Measurements from ENCODE around the gene TMEM156. TPM values are rescaled to one million over a fixed set of nuclear protein-coding genes. Genes with fewer than 3 reads are reported as not detected.

Gene TMEM156
- total RNA-seq, 2 experiments from 2014 or later, result 27.6 to 28.2 TPM

DNA sequence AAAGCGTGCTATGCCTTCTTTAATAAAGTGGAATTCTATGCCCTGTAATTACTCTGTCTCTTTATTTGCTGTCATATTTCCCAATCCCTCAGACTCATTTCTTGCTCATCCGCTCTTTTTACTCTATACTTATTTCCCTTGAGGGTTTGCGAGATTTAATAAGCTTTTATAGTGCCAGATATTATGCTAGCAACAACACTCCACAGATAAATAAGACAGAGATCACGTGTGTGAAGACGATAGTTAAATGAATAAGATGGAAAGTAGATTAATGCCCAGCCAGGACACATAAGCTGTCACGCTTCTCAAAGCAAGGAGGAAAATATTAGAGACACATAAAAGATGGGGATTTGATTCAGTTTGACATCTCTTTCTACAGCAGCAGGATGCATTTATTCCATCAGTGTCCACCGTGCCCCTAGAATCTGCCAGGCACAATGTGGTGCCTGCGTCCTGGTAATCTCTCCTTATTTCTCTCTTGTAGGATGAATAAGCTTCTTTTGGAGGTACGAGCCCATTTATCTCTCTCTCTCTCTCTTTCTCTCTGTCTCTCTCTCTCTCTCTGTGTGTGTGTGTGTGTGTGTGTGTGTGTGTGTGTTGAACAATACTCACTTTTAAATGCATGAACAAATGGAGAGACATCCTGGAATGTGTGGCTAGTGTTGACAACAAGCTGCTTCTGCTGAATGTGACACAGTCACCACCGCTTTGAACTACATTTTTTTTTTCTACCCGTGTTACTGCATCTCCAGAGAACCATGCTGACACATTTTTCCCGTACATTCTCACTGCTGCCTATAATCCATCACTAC, 48.2 kb downstream of the TMEM156 start:
- Mint-ChIP-seq H3K4me3 (peak overlapping the region; percentile 31), H3K4me1 (peaks cover 75% of the 10 kb centered on the region), H3K9me3 (no peaks in the 10 kb centered on the region), H3K27me3 (no peaks in the 10 kb centered on the region), H3K27ac (peak overlapping the region; percentile 83), H3K36me3 (ENCODE audit: low read depth) (peaks cover 67% of the 10 kb centered on the region)
- ChIA-PET CTCF (interaction anchor here (1.1 to 2.1 kb wide), 2 partner anchors 81 to 123 kb away, joined by 3 to 7 read pairs; no protein-coding TSS in a partner anchor), POLR2A (interaction anchor here (0.8 to 2.8 kb wide), 4 partner anchors 25 to 48 kb away, joined by 4 to 13 read pairs (median 8); partner anchors contain the start of gene TMEM156)
- no peak for DNase-seq

DNA sequence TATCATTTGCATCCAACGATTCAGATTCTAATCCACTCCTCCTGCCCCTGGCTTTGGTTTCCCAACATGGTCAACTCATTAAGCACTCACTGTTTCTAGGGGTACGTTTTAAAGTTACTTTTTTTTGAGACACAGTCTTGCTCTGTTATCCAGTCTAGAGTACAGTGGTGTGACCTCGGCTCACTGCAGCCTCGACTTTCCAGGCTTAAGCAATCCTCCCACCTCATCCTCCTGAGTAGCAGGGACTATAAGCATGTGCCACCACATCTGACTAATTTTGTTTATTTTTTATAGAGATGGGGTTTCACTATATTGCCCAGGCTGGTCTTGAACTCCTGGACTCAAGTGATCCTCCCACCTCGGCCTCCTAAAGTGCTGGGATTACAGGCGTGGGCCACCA, 48.9 kb downstream of the TMEM156 start:
- Mint-ChIP-seq H3K27me3 (no peaks in the 10 kb centered on the region), H3K27ac (no peak overlapping the region), H3K36me3 (ENCODE audit: low read depth) (peaks cover 67% of the 10 kb centered on the region), H3K9me3 (no peaks in the 10 kb centered on the region), H3K4me3 (no peak overlapping the region), H3K4me1 (peaks cover 68% of the 10 kb centered on the region)
- no peak for DNase-seq
- CTCF ChIA-PET, result no interaction called here
- POLR2A ChIA-PET, result interaction anchor here (1.4 to 2.8 kb wide), 2 partner anchors 25 to 47 kb away, joined by 4 to 13 read pairs; no protein-coding TSS in a partner anchor

DNA sequence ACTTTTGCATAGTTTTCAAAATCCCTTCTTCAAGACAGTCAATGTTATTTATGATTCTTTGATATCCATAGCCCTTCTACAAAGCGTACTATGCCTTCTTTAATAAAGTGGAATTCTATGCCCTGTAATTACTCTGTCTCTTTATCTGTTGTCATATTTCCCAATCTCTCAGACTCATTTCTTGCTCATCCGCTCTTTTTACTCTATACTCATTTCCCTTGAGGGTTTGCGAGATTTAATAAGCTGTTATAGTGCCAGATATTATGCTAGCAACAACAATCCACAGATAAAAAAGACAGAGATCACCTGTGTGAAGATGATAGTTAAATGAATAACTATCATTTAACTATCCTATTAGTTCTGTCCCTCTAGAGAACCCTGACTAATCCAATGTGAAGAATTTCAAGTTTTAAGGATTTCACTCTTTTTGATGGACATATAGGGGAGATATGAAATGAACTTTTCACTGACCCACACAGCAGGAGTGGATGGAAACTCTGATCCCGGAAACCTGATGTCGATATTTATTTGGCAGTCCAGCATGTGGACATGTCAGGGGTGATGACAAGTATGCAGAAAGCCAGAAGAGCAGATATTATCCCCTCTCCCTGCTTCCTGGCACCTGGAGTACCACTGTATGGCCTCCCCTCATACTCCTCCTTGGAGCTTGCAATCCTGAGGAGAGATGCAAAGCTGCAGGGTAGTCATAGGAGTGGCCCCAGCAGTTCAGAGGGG, 49.7 kb downstream of the TMEM156 start:
- no peaks in the 10 kb centered on the region for H3K9me3 Mint-ChIP-seq
- H3K36me3 Mint-ChIP-seq (ENCODE audit: low read depth), result peaks cover 68% of the 10 kb centered on the region
- H3K27me3 Mint-ChIP-seq, result no peaks in the 10 kb centered on the region
- DNase-seq, result no peak
- H3K4me1 Mint-ChIP-seq, result peaks cover 62% of the 10 kb centered on the region
- peak overlapping the region; percentile 2 for H3K27ac Mint-ChIP-seq
- ChIA-PET CTCF (no interaction called here), POLR2A (interaction anchor here (1.4 to 1.8 kb wide), 2 partner anchors 8 to 62 kb away, joined by 3 to 5 read pairs; no protein-coding TSS in a partner anchor)
- no peak overlapping the region for H3K4me3 Mint-ChIP-seq

DNA sequence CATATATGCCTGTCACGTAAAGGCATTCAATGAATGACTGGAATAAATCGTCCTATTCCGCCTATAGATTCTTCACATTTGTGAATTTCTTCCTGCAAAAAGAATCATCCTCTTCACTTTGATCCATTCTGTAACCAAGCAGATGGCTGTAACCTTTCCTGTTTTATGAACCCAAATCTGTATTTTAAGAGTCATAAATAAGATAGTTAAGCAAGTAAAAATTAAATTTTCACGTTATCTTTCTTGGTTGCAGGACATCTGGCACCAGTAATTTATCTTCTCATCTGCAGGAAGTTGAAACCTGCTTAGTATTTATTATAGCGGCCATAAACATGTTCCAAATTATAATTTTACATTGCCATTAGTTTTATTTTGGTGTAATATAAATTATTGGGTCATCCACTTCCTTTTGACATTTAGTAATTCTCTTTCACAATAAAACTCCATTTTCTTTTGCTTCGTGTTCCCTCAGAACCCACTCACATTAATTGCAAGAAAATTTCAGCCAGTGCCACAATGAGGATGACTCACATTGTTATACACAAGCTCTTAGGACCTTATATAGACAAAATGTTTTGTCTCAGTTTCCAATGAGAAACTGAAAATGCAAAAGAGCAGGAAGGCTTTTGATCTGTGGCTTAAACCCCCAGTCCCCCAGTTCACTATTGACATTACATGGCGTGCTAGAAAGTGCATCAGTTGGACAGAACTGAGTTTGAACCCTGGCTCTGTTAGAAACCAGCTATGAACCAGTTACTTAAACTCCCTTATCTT, 51.1 kb downstream of the TMEM156 start:
- peak overlapping the region; percentile 16 for H3K4me3 Mint-ChIP-seq
- POLR2A ChIA-PET, result interaction anchor here (0.8 to 1.8 kb wide), 3 partner anchors 9 to 63 kb away, joined by 3 to 5 read pairs (median 3); no protein-coding TSS in a partner anchor
- no peaks in the 10 kb centered on the region for H3K9me3 Mint-ChIP-seq
- DNase-seq, result peak; percentile 22
- peak overlapping the region; percentile 70 for H3K27ac Mint-ChIP-seq
- CTCF ChIA-PET, result no interaction called here
- no peaks in the 10 kb centered on the region for H3K27me3 Mint-ChIP-seq
- peaks cover 69% of the 10 kb centered on the region for H3K36me3 Mint-ChIP-seq (ENCODE audit: low read depth)
- H3K4me1 Mint-ChIP-seq, result peaks cover 51% of the 10 kb centered on the region

DNA sequence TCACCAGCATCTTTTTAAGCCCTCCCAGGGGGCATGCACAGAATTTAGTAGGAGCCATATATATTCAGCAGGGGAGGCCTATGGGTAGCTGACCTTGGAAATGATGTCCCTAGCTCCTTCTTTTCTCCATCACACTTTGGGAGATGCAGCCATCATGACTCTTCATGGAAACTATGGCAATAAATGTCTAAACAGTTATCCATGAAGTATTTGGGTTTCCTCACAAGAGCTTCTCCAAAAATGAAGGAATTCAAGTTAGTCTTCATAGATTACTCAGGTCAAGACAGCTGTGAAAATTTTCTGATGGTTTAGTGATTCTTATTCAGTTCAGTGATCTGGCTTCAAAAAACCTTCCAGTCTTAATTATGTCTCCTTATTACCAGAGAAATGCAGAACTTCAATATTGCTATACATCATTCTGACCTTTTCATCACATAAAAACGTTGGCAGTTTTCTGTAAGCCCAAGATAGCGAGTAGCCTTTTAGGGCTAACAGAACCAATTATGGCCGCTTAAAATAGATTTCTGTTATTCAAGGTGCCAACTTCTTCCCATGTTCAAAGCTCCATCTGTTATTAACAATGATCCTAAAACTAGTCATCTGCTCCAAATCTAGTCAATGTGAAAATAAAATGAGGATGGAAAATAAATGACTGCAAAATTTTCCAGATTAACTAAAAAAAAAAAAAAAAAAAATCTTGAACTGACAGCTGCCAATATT, 52.5 kb downstream of the TMEM156 start:
- Mint-ChIP-seq H3K9me3 (no peaks in the 10 kb centered on the region), H3K4me1 (peaks cover 39% of the 10 kb centered on the region), H3K27me3 (no peaks in the 10 kb centered on the region), H3K36me3 (ENCODE audit: low read depth) (peaks cover 70% of the 10 kb centered on the region), H3K27ac (no peak overlapping the region), H3K4me3 (no peak overlapping the region)
- DNase-seq, result no peak
- CTCF ChIA-PET, result interaction anchor here (0.6 to 1.4 kb wide), 3 partner anchors 23 to 92 kb away, joined by 3 to 4 read pairs (median 3); no protein-coding TSS in a partner anchor
- POLR2A ChIA-PET, result interaction anchor here (0.6 kb wide), 1 partner anchor 12 kb away, joined by 3 read pairs; no protein-coding TSS in a partner anchor

DNA sequence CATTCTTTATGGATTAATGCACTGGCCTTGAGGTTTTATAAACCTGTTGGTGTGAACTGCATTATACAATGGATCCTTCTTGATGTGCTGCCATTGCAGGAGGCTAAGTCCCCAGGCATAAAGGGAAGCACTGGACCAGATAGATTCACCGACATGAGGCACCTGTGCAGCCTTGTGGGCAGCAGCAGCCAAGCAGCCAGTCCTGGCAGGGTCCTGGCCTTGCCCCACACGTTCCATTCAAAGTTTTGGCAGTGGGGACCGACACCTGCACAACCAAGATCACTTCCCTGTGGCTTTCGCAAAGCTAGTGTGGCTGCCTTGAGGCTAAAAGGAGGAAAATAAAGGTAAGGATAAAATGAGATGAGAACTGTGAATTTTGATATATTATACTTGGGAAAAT, 53.1 kb downstream of the TMEM156 start:
- ChIA-PET POLR2A (interaction anchor here (0.6 kb wide), 1 partner anchor 13 kb away, joined by 3 read pairs; no protein-coding TSS in a partner anchor), CTCF (interaction anchor here (1.0 to 1.4 kb wide), 2 partner anchors 52 to 93 kb away, joined by 3 to 4 read pairs; no protein-coding TSS in a partner anchor)
- H3K4me3 Mint-ChIP-seq, result no peak overlapping the region
- no peak for DNase-seq
- no peak overlapping the region for H3K27ac Mint-ChIP-seq
- H3K4me1 Mint-ChIP-seq, result peaks cover 34% of the 10 kb centered on the region
- H3K27me3 Mint-ChIP-seq, result no peaks in the 10 kb centered on the region
- H3K9me3 Mint-ChIP-seq, result no peaks in the 10 kb centered on the region
- peaks cover 66% of the 10 kb centered on the region for H3K36me3 Mint-ChIP-seq (ENCODE audit: low read depth)

DNA sequence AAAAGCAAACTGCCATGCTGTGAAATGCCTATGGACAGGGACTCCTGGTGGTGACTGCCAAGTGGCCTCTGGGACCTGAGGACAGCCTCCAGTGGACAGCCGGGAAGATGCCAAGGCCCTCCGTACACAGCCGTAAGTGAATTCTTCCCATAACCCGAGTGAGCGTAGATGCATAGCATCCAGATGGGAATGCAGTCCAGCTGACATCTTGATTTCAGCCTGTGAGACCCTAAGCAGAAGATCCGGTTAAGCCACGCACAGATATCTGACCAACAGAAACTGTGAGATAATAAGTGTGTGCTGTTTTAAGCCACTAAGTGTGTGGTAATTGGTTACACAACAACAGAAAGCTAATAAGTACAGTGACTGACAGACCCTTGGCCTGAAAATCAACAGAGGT, 55.9 kb downstream of the TMEM156 start:
- POLR2A ChIA-PET, result no interaction called here
- Mint-ChIP-seq H3K4me3 (no peak overlapping the region), H3K4me1 (peaks cover 11% of the 10 kb centered on the region), H3K36me3 (ENCODE audit: low read depth) (peaks cover 39% of the 10 kb centered on the region), H3K9me3 (no peaks in the 10 kb centered on the region), H3K27me3 (no peaks in the 10 kb centered on the region), H3K27ac (no peak overlapping the region)
- CTCF ChIA-PET, result no interaction called here
- DNase-seq, result no peak

DNA sequence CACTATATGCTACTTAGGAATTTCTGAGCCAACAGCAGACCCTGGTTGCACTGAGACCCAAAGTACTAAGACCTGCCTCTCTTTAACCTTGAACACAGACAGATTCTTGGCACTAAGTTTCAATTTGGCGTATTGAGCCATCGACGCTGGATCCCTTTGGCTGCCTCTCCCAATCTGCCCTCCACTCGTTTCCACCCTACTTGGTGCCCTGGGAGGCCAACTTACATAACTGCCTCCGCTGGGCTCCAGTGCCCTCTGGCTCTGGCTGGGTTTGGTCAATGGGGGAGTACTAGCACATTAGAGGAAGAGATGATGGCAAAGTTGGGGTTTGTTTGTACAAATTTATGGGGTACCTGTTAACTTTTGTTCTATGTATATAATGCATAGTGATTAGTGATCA, 63.5 kb downstream of the TMEM156 start:
- Mint-ChIP-seq H3K36me3 (ENCODE audit: low read depth) (peaks cover 67% of the 10 kb centered on the region), H3K4me1 (peaks cover 3% of the 10 kb centered on the region), H3K27me3 (no peaks in the 10 kb centered on the region), H3K9me3 (peaks cover 2% of the 10 kb centered on the region), H3K27ac (no peak overlapping the region), H3K4me3 (no peak overlapping the region)
- DNase-seq, result no peak
- ChIA-PET CTCF (no interaction called here), POLR2A (no interaction called here)

DNA sequence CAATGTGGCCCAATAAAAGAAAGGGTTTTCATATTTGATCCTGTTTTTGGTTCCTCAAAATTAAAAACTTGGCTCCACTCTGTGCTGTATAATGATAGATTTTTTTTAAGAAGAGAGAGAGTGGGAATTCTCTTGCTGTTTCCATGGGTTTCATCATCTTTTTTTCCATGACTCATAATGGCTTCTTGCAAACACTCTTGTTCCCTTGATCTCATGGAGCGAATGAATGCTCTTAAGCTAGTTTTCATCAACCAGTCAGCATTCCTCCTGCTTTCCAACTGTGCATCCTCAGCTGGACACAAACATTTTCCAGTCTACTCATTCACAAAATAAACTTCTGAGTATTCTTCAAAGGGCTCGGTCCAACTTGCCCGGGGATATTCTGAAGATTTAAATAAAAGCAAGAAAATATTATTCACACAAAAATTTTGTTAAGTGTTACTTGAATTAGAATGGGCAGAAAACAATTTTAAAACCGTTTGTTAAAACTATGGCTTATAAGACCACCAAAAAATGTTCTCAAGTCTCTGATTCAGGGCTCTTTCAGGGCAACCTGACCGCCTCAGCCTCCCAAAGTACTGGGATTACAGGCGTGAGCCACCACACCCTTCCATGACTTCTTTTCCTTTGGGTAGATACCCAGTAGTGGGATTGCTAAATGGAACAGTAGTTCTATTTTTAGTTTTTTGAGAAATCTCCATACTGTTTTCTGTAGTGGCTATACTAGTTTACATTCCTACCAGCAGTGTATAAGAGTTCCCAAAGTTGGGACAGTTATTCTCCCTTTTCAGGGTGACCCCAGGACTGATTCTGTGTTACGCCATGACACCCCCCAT, 64.7 kb downstream of the TMEM156 start:
- CTCF ChIA-PET, result no interaction called here
- POLR2A ChIA-PET, result no interaction called here
- Mint-ChIP-seq H3K36me3 (ENCODE audit: low read depth) (peaks cover 74% of the 10 kb centered on the region), H3K4me1 (peaks cover 3% of the 10 kb centered on the region), H3K27ac (no peak overlapping the region), H3K9me3 (peaks cover 2% of the 10 kb centered on the region), H3K27me3 (no peaks in the 10 kb centered on the region), H3K4me3 (no peak overlapping the region)
- no peak for DNase-seq

DNA sequence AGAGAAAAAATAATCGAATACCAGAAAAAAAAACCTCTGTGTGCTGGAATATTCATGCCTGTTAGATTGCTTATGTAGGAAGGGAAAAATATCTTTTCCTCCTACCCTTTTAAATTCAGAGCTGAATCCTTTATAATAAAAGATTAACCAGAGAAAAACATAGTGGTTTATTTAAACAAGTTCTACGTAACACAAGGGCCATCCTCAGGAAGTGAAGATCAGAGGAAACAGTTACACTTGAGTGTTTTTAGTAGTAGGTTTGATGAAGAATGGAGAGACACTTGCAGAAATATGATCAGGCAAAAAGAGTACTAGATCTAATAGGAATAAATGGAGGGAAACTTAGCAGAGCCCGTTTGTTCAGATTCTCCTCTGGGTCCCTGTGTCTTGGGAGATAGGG, 66.3 kb downstream of the TMEM156 start:
- no peaks in the 10 kb centered on the region for H3K27me3 Mint-ChIP-seq
- no peak overlapping the region for H3K4me3 Mint-ChIP-seq
- H3K27ac Mint-ChIP-seq, result no peak overlapping the region
- ChIA-PET CTCF (no interaction called here), POLR2A (interaction anchor here (0.5 kb wide), 1 partner anchor 1092 kb away, joined by 3 read pairs; no protein-coding TSS in a partner anchor)
- peaks cover 74% of the 10 kb centered on the region for H3K36me3 Mint-ChIP-seq (ENCODE audit: low read depth)
- peaks cover 6% of the 10 kb centered on the region for H3K9me3 Mint-ChIP-seq
- DNase-seq, result no peak
- H3K4me1 Mint-ChIP-seq, result peaks cover 3% of the 10 kb centered on the region

DNA sequence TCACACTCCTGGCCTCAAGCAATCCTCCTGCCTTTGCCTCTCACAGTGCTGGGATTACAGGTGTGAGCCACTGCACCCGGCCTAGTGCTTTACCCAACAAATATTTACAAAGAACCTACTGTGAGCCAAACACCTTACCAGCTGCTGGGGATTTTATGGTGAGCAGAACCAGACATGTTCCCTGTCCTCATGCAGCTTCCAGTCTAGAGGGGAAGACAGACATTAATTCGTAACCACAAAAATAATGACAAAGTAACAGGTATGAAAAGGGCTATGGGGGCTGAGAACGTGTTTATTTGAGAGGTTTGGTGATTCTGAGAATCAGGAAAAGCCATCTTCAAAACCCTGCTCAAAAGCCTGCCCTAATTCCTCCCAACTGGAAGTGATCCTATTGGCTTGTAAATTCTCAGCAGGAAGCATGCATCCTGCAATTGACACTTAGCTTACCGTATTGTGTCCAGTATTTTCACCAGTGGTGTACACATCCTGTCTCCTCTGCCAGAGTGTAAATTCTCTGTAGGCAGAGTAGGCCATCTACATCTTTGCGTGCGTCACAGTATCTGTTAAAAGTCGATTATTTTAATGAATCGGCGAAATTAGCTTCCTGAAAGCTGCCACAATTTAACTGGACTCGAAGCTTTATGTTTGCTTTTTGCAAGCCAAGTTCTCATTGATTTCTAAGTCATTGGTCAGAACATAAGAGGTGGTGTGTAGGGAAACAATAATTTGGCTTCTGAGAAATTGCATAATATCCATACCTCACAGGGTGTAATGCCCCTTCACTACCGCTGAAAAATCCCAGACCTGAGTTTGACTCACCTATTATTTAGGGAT, 67.0 kb downstream of the TMEM156 start:
- POLR2A ChIA-PET, result interaction anchor here (0.5 kb wide), 1 partner anchor 1093 kb away, joined by 3 read pairs; no protein-coding TSS in a partner anchor
- Mint-ChIP-seq H3K27me3 (no peaks in the 10 kb centered on the region), H3K4me1 (peaks cover 3% of the 10 kb centered on the region), H3K36me3 (ENCODE audit: low read depth) (peaks cover 70% of the 10 kb centered on the region), H3K9me3 (peaks cover 9% of the 10 kb centered on the region), H3K27ac (no peak overlapping the region), H3K4me3 (no peak overlapping the region)
- CTCF ChIA-PET, result no interaction called here
- DNase-seq, result no peak

Data from activated CD4-positive, alpha-beta memory T cell treated with anti-CD3 and anti-CD28 coated beads, Interleukin-2, amount 10 ng/mL, durations not matched to agents 7 days and 5 days (primary cell).